Stimulated activated CD4-positive, alpha-beta T cell treated with anti-CD3 and anti-CD28 coated beads, TNF-alpha, amount 100 ng/mL, for 24 hours (primary cell): Measurements from ENCODE around the gene TTYH2.
"Not testable (repeated sequence)": the region's sequence is repeated elsewhere in the genome, so short reads cannot be mapped to it uniquely, and the experiment has no call there.

ENCODE experiments used
- DNase-seq, 3 experiments: peaks; one replicate each; pipeline ENCODE4 v3.0.0-alpha.2; 2020; ENCODE audit warnings: low read depth in 3 of 3

Gene TTYH2

GRCh38 chr17:74212913-74213791 lies at the start of gene TTYH2:
TTYH2 (plus strand) TSS chr17:74213571; CDS start chr17:74213588, 17 bp downstream.
- DNase-seq = peak in 2 of 3 experiments; percentile 55 to 71

GRCh38 chr17:74163836-74164235 lies 49.5 kb upstream of the TTYH2 start:
- no peak for DNase-seq

GRCh38 chr17:74164446-74165045 lies 48.8 kb upstream of the TTYH2 start:
- DNase-seq = no peak

GRCh38 chr17:74165797-74166365 lies 47.5 kb upstream of the TTYH2 start:
- DNase-seq = no peak

- DNase-seq = no peak
Measured at GRCh38 chr17:74170924-74171323, 42.4 kb upstream of the TTYH2 start.

- DNase-seq = no peak
Measured at GRCh38 chr17:74172700-74173099, 40.7 kb upstream of the TTYH2 start.

- DNase-seq = peak in 2 of 3 experiments; percentile 5 to 50
Measured at GRCh38 chr17:74176546-74177001, 36.8 kb upstream of the TTYH2 start.

- no peak for DNase-seq
Measured at GRCh38 chr17:74177018-74177450, 36.3 kb upstream of the TTYH2 start.

GRCh38 chr17:74179576-74179975 lies 33.8 kb upstream of the TTYH2 start:
- DNase-seq = no peak

- no peak for DNase-seq
Measured at GRCh38 chr17:74180336-74180735, 33.0 kb upstream of the TTYH2 start.

- no peak for DNase-seq
Measured at GRCh38 chr17:74181341-74181740, 32.0 kb upstream of the TTYH2 start.

- no peak for DNase-seq
Measured at GRCh38 chr17:74182041-74182723, 31.2 kb upstream of the TTYH2 start.

GRCh38 chr17:74183411-74183810 lies 30.0 kb upstream of the TTYH2 start:
- DNase-seq = no peak

- DNase-seq = no peak
Measured at GRCh38 chr17:74185571-74186185, 27.7 kb upstream of the TTYH2 start.

GRCh38 chr17:74186498-74186897 lies 26.9 kb upstream of the TTYH2 start:
- DNase-seq = no peak

- DNase-seq = no peak
Measured at GRCh38 chr17:74187761-74188160, 25.6 kb upstream of the TTYH2 start.

GRCh38 chr17:74188687-74189086 lies 24.7 kb upstream of the TTYH2 start:
- DNase-seq = not testable (repeated sequence)

GRCh38 chr17:74190154-74190553 lies 23.2 kb upstream of the TTYH2 start:
- no peak for DNase-seq

- DNase-seq = no peak
Measured at GRCh38 chr17:74190807-74191406, 22.5 kb upstream of the TTYH2 start.

GRCh38 chr17:74192950-74193781 lies 20.2 kb upstream of the TTYH2 start:
- DNase-seq = no peak
